Measurements from ENCODE around the gene POLD1. TPM values are rescaled to one million over a fixed set of nuclear protein-coding genes. Genes with fewer than 3 reads are reported as not detected.

Gene POLD1
- total and polyA plus RNA-seq, 2 of the 13 experiments (the other 11 are each of a cell fraction or from before 2014, with no cell fraction given), result 17.4 to 54.0 TPM

DNA sequence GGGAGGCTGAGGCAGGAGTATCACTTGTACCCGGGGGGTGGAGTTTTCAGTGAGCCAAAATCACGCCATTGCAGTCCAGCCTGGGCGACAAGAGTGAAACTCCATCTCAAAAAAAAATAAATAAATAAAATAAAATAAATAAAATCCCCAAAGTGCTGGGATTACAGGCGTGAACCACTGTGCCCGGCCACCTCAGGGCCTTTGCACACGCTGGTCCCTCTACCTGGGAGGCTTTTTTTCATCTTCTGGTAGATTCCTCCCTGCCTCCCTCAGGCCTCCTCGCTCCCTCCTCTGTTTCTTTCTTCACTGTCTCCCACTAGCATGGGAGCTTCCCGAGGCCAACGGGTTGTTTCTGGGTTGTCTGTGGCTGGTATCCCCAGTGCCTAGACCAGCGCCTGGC, 63.6 kb downstream of the POLD1 start:
- Histone ChIP-seq H3K36me3 (replicated peaks in 1 of 2; ENCODE audit: control insufficient read depth in 1 of 2, insufficient read depth in 2 of 2, low read length in 2 of 2) (no peaks in the 10 kb centered on the region), H3K9ac (ENCODE audit: insufficient read depth, low read depth, low read length) (no peak overlapping the region), H3K4me2 (ENCODE audit: low read depth, low read length) (no peak overlapping the region), H3K4me1 (ENCODE audit: insufficient read depth, low read length) (no peaks in the 10 kb centered on the region), H3K79me2 (ENCODE audit: insufficient read depth, low read length) (no peaks in the 10 kb centered on the region), H4K20me1 (ENCODE audit: insufficient read depth, low read length) (no peaks in the 10 kb centered on the region), H3K27ac (ENCODE audit: extremely low read length, insufficient read depth, low read length) (no peak overlapping the region), H3K27me3 (ENCODE audit: control insufficient read depth in 1 of 2, insufficient read depth in 2 of 2, low read length in 2 of 2) (peaks cover 1 to 11% of the 10 kb centered on the region in 2 experiments; a peak in 2 of 5 replicates), H3K9me3 (ENCODE audit: low read length) (no peaks in the 10 kb centered on the region), H2AFZ (ENCODE audit: low read length) (no peak overlapping the region), H3K4me3 (replicated peaks in 1 of 3; ENCODE audit: insufficient read depth in 1 of 3, low read depth in 2 of 3, low read length in 3 of 3) (no peak overlapping the region)
- ATAC-seq, result no peak
- intact Hi-C loops (cut with micrococcal nuclease; ENCODE audit: unreplicated experiment), result no loop called here
- BruUV-seq (replicated peaks), result no TSS peak
- FAIRE-seq, result no peak
- 62% methylated on average over 10 of the region's 10 CpGs for WGBS (ENCODE audit: low lambda C conversion rate)
- ChIA-PET POLR2A (no interaction called here), CTCF (ENCODE audit: low intra/inter-chr PET ratio, low total read pairs) (no interaction called here)
- no peak for DNase-seq (ENCODE audit: low spot score)
- in situ Hi-C loops (cut with HindIII; ENCODE audit: extremely low pct_ligation_motif_present, low pct_unique_long_range_greater_than_20kb), result no loop called here
- TF ChIP-seq SAP130 (CRISPR knock-in tag; IDR thresholded peaks at IDR 0.05; ENCODE audit: low read depth), result no peak
- TF ChIP-seq PRMT3 (CRISPR knock-in tag; IDR thresholded peaks at IDR 0.05; ENCODE audit: borderline replicate concordance, low read depth), result no peak
- TF ChIP-seq, protein P1, sequence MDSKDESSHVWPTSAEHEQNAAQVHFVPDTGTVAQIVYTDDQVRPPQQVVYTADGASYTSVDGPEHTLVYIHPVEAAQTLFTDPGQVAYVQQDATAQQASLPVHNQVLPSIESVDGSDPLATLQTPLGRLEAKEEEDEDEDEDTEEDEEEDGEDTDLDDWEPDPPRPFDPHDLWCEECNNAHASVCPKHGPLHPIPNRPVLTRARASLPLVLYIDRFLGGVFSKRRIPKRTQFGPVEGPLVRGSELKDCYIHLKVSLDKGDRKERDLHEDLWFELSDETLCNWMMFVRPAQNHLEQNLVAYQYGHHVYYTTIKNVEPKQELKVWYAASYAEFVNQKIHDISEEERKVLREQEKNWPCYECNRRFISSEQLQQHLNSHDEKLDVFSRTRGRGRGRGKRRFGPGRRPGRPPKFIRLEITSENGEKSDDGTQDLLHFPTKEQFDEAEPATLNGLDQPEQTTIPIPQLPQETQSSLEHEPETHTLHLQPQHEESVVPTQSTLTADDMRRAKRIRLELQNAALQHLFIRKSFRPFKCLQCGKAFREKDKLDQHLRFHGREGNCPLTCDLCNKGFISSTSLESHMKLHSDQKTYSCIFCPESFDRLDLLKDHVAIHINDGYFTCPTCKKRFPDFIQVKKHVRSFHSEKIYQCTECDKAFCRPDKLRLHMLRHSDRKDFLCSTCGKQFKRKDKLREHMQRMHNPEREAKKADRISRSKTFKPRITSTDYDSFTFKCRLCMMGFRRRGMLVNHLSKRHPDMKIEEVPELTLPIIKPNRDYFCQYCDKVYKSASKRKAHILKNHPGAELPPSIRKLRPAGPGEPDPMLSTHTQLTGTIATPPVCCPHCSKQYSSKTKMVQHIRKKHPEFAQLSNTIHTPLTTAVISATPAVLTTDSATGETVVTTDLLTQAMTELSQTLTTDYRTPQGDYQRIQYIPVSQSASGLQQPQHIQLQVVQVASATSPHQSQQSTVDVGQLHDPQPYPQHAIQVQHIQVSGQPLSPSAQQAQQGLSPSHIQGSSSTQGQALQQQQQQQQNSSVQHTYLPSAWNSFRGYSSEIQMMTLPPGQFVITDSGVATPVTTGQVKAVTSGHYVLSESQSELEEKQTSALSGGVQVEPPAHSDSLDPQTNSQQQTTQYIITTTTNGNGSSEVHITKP (CRISPR knock-in tag; IDR thresholded peaks at IDR 0.05; ENCODE audit: low read depth), result no peak
- no peak for TF ChIP-seq NBN (conservative IDR thresholded peaks at IDR 0.05)

DNA sequence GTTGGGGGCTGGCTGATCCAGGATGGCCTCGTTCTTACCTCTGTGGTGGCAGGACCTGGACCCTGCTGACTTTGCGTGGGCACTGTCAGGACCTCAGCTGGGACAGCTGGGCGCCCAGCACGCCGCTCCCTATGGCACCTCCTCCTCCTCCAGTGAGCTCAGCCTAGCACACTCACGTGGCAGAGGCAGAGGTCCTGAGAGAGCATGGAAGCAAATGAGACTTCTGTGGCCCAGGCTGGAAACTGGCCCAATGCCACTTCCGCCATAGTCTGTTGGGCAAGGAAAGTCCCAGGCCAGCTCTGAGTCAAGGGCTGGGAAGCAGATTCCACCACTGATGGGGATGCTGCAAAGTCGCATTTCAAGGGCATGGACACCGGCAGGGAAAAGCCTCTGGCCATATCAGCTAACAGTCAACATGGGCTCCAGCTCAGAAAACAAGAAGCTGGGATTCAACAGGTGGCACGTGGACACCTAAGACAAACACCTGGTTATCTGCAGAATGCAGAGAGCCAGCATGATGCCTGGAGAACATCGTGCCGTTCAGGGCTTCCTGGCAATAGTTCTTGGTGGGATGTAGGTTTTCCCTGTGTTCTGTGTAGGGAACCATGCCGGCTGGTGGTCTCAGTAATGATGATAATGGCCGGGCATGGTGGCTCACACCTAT, 65.2 kb downstream of the POLD1 start:
- no peak overlapping the region for H3K9ac ChIP-seq (ENCODE audit: insufficient read depth, low read depth, low read length)
- no peaks in the 10 kb centered on the region for H3K79me2 ChIP-seq (ENCODE audit: insufficient read depth, low read length)
- no peaks in the 10 kb centered on the region for H4K20me1 ChIP-seq (ENCODE audit: insufficient read depth, low read length)
- peaks cover 1 to 11% of the 10 kb centered on the region in 2 experiments; a peak in 2 of 5 replicates for H3K27me3 ChIP-seq (ENCODE audit: control insufficient read depth in 1 of 2, insufficient read depth in 2 of 2, low read length in 2 of 2)
- H3K4me2 ChIP-seq (ENCODE audit: low read depth, low read length), result no peak overlapping the region
- 15% methylated on average over 4 of the region's 14 CpGs for WGBS (ENCODE audit: low lambda C conversion rate)
- ChIA-PET CTCF (ENCODE audit: low intra/inter-chr PET ratio, low total read pairs) (no interaction called here), POLR2A (no interaction called here)
- no peak overlapping the region for H2AFZ ChIP-seq (ENCODE audit: low read length)
- ATAC-seq, result no peak
- no peaks in the 10 kb centered on the region for H3K4me1 ChIP-seq (ENCODE audit: insufficient read depth, low read length)
- no peak for FAIRE-seq
- no peak overlapping the region for H3K4me3 ChIP-seq (replicated peaks in 1 of 3; ENCODE audit: insufficient read depth in 1 of 3, low read depth in 2 of 3, low read length in 3 of 3)
- no TSS peak for BruUV-seq (replicated peaks)
- in situ Hi-C loops (cut with HindIII; ENCODE audit: extremely low pct_ligation_motif_present, low pct_unique_long_range_greater_than_20kb), result no loop called here
- H3K36me3 ChIP-seq (replicated peaks in 1 of 2; ENCODE audit: control insufficient read depth in 1 of 2, insufficient read depth in 2 of 2, low read length in 2 of 2), result no peaks in the 10 kb centered on the region
- no peak for DNase-seq (ENCODE audit: low spot score)
- H3K9me3 ChIP-seq (ENCODE audit: low read length), result no peaks in the 10 kb centered on the region
- intact Hi-C loops (cut with micrococcal nuclease; ENCODE audit: unreplicated experiment), result no loop called here
- H3K27ac ChIP-seq (ENCODE audit: extremely low read length, insufficient read depth, low read length), result no peak overlapping the region
- TF ChIP-seq, protein P2, sequence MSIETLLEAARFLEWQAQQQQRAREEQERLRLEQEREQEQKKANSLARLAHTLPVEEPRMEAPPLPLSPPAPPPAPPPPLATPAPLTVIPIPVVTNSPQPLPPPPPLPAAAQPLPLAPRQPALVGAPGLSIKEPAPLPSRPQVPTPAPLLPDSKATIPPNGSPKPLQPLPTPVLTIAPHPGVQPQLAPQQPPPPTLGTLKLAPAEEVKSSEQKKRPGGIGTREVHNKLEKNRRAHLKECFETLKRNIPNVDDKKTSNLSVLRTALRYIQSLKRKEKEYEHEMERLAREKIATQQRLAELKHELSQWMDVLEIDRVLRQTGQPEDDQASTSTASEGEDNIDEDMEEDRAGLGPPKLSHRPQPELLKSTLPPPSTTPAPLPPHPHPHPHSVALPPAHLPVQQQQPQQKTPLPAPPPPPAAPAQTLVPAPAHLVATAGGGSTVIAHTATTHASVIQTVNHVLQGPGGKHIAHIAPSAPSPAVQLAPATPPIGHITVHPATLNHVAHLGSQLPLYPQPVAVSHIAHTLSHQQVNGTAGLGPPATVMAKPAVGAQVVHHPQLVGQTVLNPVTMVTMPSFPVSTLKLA (IDR thresholded peaks at IDR 0.05), result peak; percentile 81
- TF ChIP-seq, protein P3, sequence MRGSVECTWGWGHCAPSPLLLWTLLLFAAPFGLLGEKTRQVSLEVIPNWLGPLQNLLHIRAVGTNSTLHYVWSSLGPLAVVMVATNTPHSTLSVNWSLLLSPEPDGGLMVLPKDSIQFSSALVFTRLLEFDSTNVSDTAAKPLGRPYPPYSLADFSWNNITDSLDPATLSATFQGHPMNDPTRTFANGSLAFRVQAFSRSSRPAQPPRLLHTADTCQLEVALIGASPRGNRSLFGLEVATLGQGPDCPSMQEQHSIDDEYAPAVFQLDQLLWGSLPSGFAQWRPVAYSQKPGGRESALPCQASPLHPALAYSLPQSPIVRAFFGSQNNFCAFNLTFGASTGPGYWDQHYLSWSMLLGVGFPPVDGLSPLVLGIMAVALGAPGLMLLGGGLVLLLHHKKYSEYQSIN (CRISPR knock-in tag; IDR thresholded peaks at IDR 0.05; ENCODE audit: borderline replicate concordance), result no peak
- TF ChIP-seq ZNF20 (CRISPR knock-in tag; IDR thresholded peaks at IDR 0.05) (no peak), RBM39 (IDR thresholded peaks at IDR 0.05; ENCODE audit: low read depth, low read length, poor library complexity, severe bottlenecking) (no peak), ZNF260 (CRISPR knock-in tag; IDR thresholded peaks at IDR 0.05; ENCODE audit: borderline replicate concordance, low read depth) (no peak)

All from HepG2 (cell line).